GM06990 (cell line): ENCODE data around the gene MRPL1.

Experiments used
- DNase-seq: peaks from one replicate; pipeline ENCODE4 v3.0.0-alpha.2; 2011; ENCODE audit not compliant: insufficient read length; ENCODE audit errors: extremely low read depth
- H3K27me3 ChIP-seq: replicated peaks from 2 replicates; pipeline ENCODE4 v1.6.0; 2011; ENCODE audit warnings: low read length; ENCODE audit not compliant: control insufficient read depth, insufficient read depth
- H3K36me3 ChIP-seq: 2 replicates; pipeline ENCODE4 v1.5.1; 2011; ENCODE audit warnings: low read length; ENCODE audit not compliant: control insufficient read depth, insufficient read depth
- H3K4me3 ChIP-seq: replicated peaks from 2 replicates; pipeline ENCODE4 v1.5.1; 2011; ENCODE audit warnings: low read depth, mild to moderate bottlenecking, control low read depth, low read length
- TF ChIP-seq, protein P1 (sequence below): IDR thresholded peaks from 2 replicates; pipeline ENCODE4 v1.5.1; 2011; ENCODE audit warnings: low read length, control low read depth, mild to moderate bottlenecking, inconsistent platforms; ENCODE audit not compliant: insufficient read depth, poor library complexity, severe bottlenecking

MRPL1 gene

GRCh38 chr4:77872723-77873445 is 10.3 kb downstream of the MRPL1 start:
- TF ChIP-seq, protein P1, sequence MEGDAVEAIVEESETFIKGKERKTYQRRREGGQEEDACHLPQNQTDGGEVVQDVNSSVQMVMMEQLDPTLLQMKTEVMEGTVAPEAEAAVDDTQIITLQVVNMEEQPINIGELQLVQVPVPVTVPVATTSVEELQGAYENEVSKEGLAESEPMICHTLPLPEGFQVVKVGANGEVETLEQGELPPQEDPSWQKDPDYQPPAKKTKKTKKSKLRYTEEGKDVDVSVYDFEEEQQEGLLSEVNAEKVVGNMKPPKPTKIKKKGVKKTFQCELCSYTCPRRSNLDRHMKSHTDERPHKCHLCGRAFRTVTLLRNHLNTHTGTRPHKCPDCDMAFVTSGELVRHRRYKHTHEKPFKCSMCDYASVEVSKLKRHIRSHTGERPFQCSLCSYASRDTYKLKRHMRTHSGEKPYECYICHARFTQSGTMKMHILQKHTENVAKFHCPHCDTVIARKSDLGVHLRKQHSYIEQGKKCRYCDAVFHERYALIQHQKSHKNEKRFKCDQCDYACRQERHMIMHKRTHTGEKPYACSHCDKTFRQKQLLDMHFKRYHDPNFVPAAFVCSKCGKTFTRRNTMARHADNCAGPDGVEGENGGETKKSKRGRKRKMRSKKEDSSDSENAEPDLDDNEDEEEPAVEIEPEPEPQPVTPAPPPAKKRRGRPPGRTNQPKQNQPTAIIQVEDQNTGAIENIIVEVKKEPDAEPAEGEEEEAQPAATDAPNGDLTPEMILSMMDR: no peak
- peaks cover 1% of the 10 kb centered on the region for H3K36me3 ChIP-seq

GRCh38 chr4:77877167-77877566 is 14.5 kb downstream of the MRPL1 start:
- Histone ChIP-seq H3K4me3 (no peak overlapping the region), H3K36me3 (peaks cover 1% of the 10 kb centered on the region), H3K27me3 (no peaks in the 10 kb centered on the region)
- TF ChIP-seq, protein P1: no peak
- DNase-seq: no peak

More at GRCh38 chr4:77872723-77873445, 10.3 kb downstream of the MRPL1 start:
- H3K27me3 ChIP-seq: no peaks in the 10 kb centered on the region
- DNase-seq: no peak
- no peak overlapping the region for H3K4me3 ChIP-seq

- TF ChIP-seq, protein P1: no peak
- Histone ChIP-seq H3K36me3 (peaks cover 1% of the 10 kb centered on the region), H3K4me3 (no peak overlapping the region)
These were observed 15.3 kb downstream of the MRPL1 start for GRCh38 chr4:77877771-77878565.

DNA sequence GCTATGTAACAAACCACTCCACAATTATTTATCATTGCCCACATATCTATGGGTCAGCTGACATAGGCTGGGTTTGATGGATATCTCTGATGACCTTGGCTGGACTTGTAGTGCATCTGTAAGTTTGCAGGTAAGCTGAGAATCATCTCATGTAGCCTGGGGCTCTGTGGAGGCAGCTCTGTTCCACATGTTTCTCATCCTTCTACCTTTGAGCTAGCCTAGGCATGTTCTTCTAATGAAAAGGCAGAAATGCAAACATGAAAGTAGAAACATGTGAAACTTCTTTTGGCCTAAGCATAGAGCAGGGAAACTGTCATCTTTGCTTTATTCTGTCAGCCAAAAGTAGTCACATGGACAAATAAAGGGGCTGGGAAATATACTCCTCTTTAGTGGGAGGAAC is 18.2 kb downstream of the MRPL1 start:
- H3K36me3 ChIP-seq: peaks cover 1% of the 10 kb centered on the region
- no peak overlapping the region for H3K4me3 ChIP-seq
- TF ChIP-seq, protein P1: no peak
- H3K27me3 ChIP-seq: no peaks in the 10 kb centered on the region
- no peak for DNase-seq

More at GRCh38 chr4:77877771-77878565, 15.3 kb downstream of the MRPL1 start:
- no peak for DNase-seq
- H3K27me3 ChIP-seq: no peaks in the 10 kb centered on the region

DNA sequence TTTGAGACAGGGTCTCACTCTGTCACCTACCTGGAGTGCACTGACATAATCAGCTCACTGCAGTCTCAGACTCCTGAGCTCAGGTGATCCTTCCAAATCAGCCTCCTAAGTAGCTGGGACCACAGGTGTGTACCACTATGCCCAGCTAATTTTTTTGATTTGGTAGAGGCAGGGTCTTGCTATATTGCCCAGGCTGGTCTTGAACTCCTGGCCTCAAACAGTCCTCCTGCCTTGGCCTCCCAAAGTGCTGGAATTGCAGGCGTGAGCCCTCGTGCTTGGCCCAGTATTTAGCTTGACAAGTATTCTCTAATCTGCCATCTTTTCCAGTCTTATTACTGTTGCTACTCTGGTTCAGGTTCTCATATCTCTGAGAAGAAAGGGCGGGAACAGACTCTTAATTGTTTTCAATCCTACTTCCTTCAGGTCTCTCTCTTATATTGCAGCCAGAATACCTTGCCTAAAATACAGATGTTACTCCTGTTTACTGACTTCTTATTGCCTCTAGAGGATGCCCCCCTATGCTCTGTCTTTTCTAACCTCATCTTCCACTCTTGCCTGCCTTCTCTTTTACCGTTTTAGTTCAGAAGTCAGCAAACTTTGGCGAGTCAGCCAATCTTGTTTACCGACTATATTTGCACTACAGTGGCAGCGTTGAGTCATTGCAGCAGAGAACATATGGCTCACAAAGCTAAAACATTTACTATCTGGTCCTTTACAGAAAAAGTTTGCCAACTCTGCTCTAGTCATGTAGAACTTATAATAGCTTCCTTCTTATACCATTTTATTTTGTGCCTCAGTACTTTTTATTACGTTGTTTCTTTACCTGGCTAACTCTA is 19.0 kb downstream of the MRPL1 start:
- DNase-seq: no peak
- peaks cover 3% of the 10 kb centered on the region for H3K36me3 ChIP-seq
- H3K4me3 ChIP-seq: no peak overlapping the region
- TF ChIP-seq, protein P1: no peak
- H3K27me3 ChIP-seq: no peaks in the 10 kb centered on the region
